Naive thymus-derived CD8-positive, alpha-beta T cell (primary cell): ENCODE data around the gene SP6. TPM values are rescaled to one million over a fixed set of nuclear protein-coding genes. Genes with fewer than 3 reads are reported as not detected.
A peak's percentile ranks its signal among the peaks of the same experiment; 100 is the strongest.

ENCODE experiments used
- ATAC-seq, 2 donors: fragments of 150-1000 bp; cut with Tn5 transposase in 1 of 2; sonication (Bioruptor Pico), chemical (Tn5 transposase) in 1 of 2; 1 replicate in 1 of 2; 2 replicates in 1 of 2; pipeline ENCODE4 v1.10.0; 2021; ENCODE audit warnings: mild to moderate bottlenecking in 2 of 2, moderate library complexity in 2 of 2
- POLR2A ChIA-PET: fragments of 350-600 bp; sonication (Branson Sonifier 250); formaldehyde crosslinking; loops from one replicate; lab custom pipeline; 2021; ENCODE audit warnings: antibody characterized with exemption; lab: Charles Lee
- DNase-seq, 10 donors: peaks; one replicate each; pipeline versions ENCODE4 v3.0.0 to v3.0.0-alpha.2; 2020 to 2022
- H3K27ac Mint-ChIP-seq, 10 donors: one replicate each; pipeline ENCODE4 v1.8.0; 2020 to 2022; ENCODE audit warnings: mild to moderate bottlenecking in 10 of 10, mixed read lengths in 10 of 10, moderate library complexity in 4 of 10, inconsistent platforms in 1 of 10
- H3K27me3 Mint-ChIP-seq, 5 donors: one replicate each; pipeline ENCODE4 v1.8.0; 2021 to 2022; ENCODE audit warnings: mixed read lengths in 5 of 5
- H3K36me3 Mint-ChIP-seq, 3 donors: one replicate each; pipeline ENCODE4 v1.8.0; 2020 to 2022; ENCODE audit warnings: mixed read lengths in 3 of 3, mild to moderate bottlenecking in 2 of 3, inconsistent platforms in 1 of 3
- H3K4me1 Mint-ChIP-seq, 4 donors: one replicate each; pipeline ENCODE4 v1.8.0; 2021 to 2022; ENCODE audit warnings: mixed read lengths in 4 of 4
- H3K4me3 Mint-ChIP-seq, 10 donors: one replicate each; pipeline ENCODE4 v1.8.0; 2020 to 2022; ENCODE audit warnings: mild to moderate bottlenecking in 10 of 10, mixed read lengths in 10 of 10, moderate library complexity in 6 of 10, inconsistent platforms in 1 of 10
- H3K9me3 Mint-ChIP-seq, 9 donors: one replicate each; pipeline ENCODE4 v1.8.0; 2020 to 2022; ENCODE audit warnings: mixed read lengths in 9 of 9, mild to moderate bottlenecking in 3 of 9, inconsistent platforms in 1 of 9, moderate library complexity in 1 of 9
- polyA plus RNA-seq, 3 donors: library from polyadenylated mRNA; unstranded; fragments of 300-500 nt; fragmentation: Illumina TruSeq; gene quantifications; one replicate each; pipeline ENCODE4 v1.2.3, GENCODE V29; 2021
- total RNA-seq, 8 experiments: library from RNA in 2 of 8; stranded (reverse) in 2 of 8; gene quantifications; one replicate each; pipeline ENCODE4 v1.2.3 and lab custom pipeline; 2021 to 2026

SP6 gene
- total and polyA plus RNA-seq, 5 experiments from 2014 or later = 0.13 to 0.33 (median 0.16) TPM; not detected in 2

- Mint-ChIP-seq H3K27ac (no peak overlapping the region), H3K36me3 (no peaks in the 10 kb centered on the region), H3K9me3 (no peaks in the 10 kb centered on the region), H3K4me1 (peaks cover 16 to 41% (median 24%) of the 10 kb centered on the region in 4 donors), H3K27me3 (peaks cover 34 to 87% (median 62%) of the 10 kb centered on the region in 5 donors), H3K4me3 (no peak overlapping the region)
- POLR2A ChIA-PET = interaction anchor here (0.9 to 15.9 kb wide), 3 partner anchors 9 to 44 kb away, joined by 3 to 203 read pairs (median 5); partner anchors contain the start of genes LRRC46, MRPL10 and SP2
- no peak for ATAC-seq
- DNase-seq = peak in 1 of 10 donors; percentile 27
Measured at GRCh38 chr17:47848198-47848513, 2.8 kb downstream of the SP6 start.

DNA sequence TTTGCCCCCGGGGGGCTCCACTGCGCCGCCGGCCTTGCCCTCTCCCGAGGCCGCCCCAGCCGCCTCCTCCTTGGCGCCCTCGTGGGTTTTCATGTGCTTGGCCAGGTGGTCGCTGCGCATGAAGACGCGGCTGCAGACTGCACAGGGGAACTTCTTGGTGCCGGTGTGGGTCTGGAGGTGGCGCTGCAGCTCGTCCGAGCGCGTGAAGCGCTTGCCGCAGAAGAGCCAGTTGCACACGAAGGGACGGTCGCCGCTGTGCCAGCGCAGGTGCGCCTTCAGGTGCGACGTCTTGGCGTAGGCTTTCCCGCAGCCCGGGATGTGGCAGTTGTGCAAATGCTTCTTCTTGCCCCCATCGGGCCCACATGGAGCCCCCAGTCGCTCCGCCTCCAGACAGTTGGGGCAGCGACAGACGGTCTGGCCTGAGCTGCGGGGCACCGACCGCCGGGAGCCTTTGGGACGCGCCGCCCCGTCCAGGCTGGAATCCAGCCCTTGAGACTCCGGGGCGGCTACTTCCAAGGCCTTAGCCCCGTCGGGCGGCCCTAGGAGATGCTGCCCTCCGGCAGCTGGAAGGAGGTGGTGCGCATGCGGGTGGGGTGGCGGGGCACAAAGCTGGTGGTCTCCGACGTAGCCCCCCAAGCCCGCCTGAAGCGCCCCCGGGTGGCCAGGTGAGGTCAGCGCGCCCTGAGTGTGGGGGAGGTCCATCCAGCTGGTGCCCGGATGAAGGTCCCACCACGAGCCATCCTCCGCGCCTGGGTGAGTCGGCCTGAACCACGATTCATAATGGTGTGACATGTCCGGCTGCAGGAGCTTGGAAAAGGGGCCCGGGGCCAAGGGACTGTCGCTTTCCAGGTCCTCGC lies 3.4 kb downstream of the SP6 start:
- Mint-ChIP-seq H3K27me3 (peaks cover 30 to 81% (median 58%) of the 10 kb centered on the region in 5 donors), H3K4me1 (peaks cover 17 to 39% (median 27%) of the 10 kb centered on the region in 4 donors), H3K36me3 (no peaks in the 10 kb centered on the region), H3K4me3 (peak overlapping the region in 4 of 10 donors; percentile 26 to 51 (median 41)), H3K9me3 (no peaks in the 10 kb centered on the region), H3K27ac (peak overlapping the region in 1 of 10 donors; percentile 40)
- peak; percentile 27 to 48 for ATAC-seq
- POLR2A ChIA-PET = interaction anchor here (1.7 to 15.9 kb wide), 2 partner anchors 16 to 45 kb away, joined by 5 to 203 read pairs; partner anchors contain the start of genes LRRC46, MRPL10 and SP2
- peak in 5 of 10 donors; percentile 15 to 39 (median 32) for DNase-seq

- ATAC-seq = no peak
- peaks cover 22 to 74% (median 50%) of the 10 kb centered on the region in 5 donors for H3K27me3 Mint-ChIP-seq
- no peak overlapping the region for H3K27ac Mint-ChIP-seq
- POLR2A ChIA-PET = interaction anchor here (1.3 to 15.9 kb wide), 2 partner anchors 16 to 46 kb away, joined by 4 to 203 read pairs; partner anchors contain the start of genes MRPL10 and SP2
- no peaks in the 10 kb centered on the region for H3K9me3 Mint-ChIP-seq
- H3K4me3 Mint-ChIP-seq = peak overlapping the region in 3 of 10 donors; percentile 26 to 39 (median 36)
- H3K4me1 Mint-ChIP-seq = peaks cover 11 to 38% (median 25%) of the 10 kb centered on the region in 4 donors
- no peak for DNase-seq
- no peaks in the 10 kb centered on the region for H3K36me3 Mint-ChIP-seq
Measured at GRCh38 chr17:47846716-47847340, 4.1 kb downstream of the SP6 start.

DNA sequence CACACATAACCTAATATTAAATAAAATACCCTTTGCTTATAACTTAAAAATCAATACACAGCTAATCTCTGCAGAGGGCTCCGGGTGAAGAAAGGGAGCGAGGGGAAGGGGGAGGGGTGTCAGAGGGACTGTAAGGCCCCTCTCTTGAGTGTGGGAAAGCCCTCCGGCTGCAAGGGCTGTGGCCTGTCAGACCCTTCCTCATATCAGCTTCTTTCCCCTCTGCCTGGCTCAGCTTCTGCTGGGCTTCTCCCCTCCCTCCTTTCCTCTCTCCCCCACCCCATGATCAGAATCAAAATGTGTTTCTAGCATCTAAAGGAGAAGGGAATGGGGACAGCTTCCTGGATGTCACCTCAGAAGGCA lies 5.3 kb downstream of the SP6 start:
- no peak for DNase-seq
- no peak for ATAC-seq
- Mint-ChIP-seq H3K36me3 (no peaks in the 10 kb centered on the region), H3K9me3 (no peaks in the 10 kb centered on the region), H3K4me1 (peaks cover 13 to 42% (median 32%) of the 10 kb centered on the region in 4 donors), H3K27ac (no peak overlapping the region), H3K4me3 (peak overlapping the region in 1 of 10 donors; percentile 22), H3K27me3 (peaks cover 21 to 65% (median 47%) of the 10 kb centered on the region in 5 donors)
- POLR2A ChIA-PET = interaction anchor here (1.3 to 15.9 kb wide), 2 partner anchors 15 to 47 kb away, joined by 4 to 203 read pairs; partner anchors contain the start of genes MRPL10 and SP2

GRCh38 chr17:47844814-47845715 lies 5.9 kb downstream of the SP6 start:
- no peak for DNase-seq
- Mint-ChIP-seq H3K36me3 (no peaks in the 10 kb centered on the region), H3K27me3 (peaks cover 19 to 59% (median 42%) of the 10 kb centered on the region in 5 donors), H3K27ac (no peak overlapping the region), H3K9me3 (no peaks in the 10 kb centered on the region), H3K4me1 (peaks cover 14 to 36% (median 32%) of the 10 kb centered on the region in 4 donors), H3K4me3 (no peak overlapping the region)
- POLR2A ChIA-PET = interaction anchor here (1.3 to 15.9 kb wide), 2 partner anchors 14 to 48 kb away, joined by 4 to 203 read pairs; partner anchors contain the start of genes MRPL10 and SP2
- ATAC-seq = no peak

GRCh38 chr17:47844227-47844626 lies 6.7 kb downstream of the SP6 start:
- Mint-ChIP-seq H3K4me3 (no peak overlapping the region), H3K27me3 (peaks cover 15 to 50% (median 36%) of the 10 kb centered on the region in 5 donors), H3K9me3 (no peaks in the 10 kb centered on the region), H3K36me3 (no peaks in the 10 kb centered on the region), H3K4me1 (peaks cover 16 to 41% (median 32%) of the 10 kb centered on the region in 4 donors), H3K27ac (no peak overlapping the region)
- no peak for DNase-seq
- POLR2A ChIA-PET = interaction anchor here (15.9 kb wide), 1 partner anchor 48 kb away, joined by 203 read pairs; the partner anchor contains the start of gene SP2
- no peak for ATAC-seq

DNA sequence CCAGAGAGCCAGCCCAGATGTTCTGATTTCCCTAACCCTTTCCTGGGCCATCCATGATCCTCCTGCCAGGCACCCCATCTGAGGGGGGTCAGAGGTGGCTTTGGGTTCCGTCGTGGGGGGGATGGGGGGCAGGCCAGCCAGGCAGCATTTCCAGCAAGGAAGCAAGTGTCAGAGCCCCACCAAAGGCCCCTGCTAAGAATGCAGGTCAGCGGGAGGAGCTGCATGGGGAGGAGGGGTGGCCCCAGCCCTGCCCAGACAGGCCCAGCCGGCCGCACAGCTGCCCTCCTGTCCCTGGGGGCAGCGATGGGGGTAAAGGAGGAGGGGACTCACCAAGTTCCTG lies 7.6 kb downstream of the SP6 start:
- ATAC-seq = no peak
- H3K9me3 Mint-ChIP-seq = no peaks in the 10 kb centered on the region
- H3K27ac Mint-ChIP-seq = peak overlapping the region in 1 of 10 donors; percentile 25
- peaks cover 0 to 2% (median 0%) of the 10 kb centered on the region in 3 donors for H3K36me3 Mint-ChIP-seq
- no peak for DNase-seq
- peak overlapping the region in 2 of 10 donors; percentile 43 to 75 for H3K4me3 Mint-ChIP-seq
- H3K4me1 Mint-ChIP-seq = peaks cover 14 to 43% (median 30%) of the 10 kb centered on the region in 4 donors
- peaks cover 7 to 42% (median 28%) of the 10 kb centered on the region in 5 donors for H3K27me3 Mint-ChIP-seq
- POLR2A ChIA-PET = interaction anchor here (0.7 to 15.9 kb wide), 3 partner anchors 12 to 206 kb away, joined by 3 to 203 read pairs (median 5); partner anchors contain the start of genes LRRC46, MRPL10 and SP2

- Mint-ChIP-seq H3K9me3 (no peaks in the 10 kb centered on the region), H3K4me3 (peak overlapping the region; percentile 84 to 99 (median 94)), H3K36me3 (peaks cover 0 to 6% (median 0%) of the 10 kb centered on the region in 3 donors), H3K27ac (peak overlapping the region; percentile 67 to 95 (median 82)), H3K4me1 (peaks cover 15 to 37% (median 25%) of the 10 kb centered on the region in 4 donors), H3K27me3 (peaks cover 7 to 29% (median 21%) of the 10 kb centered on the region in 5 donors)
- no peak for ATAC-seq
- no peak for DNase-seq
- POLR2A ChIA-PET = interaction anchor here (0.8 to 15.9 kb wide), 5 partner anchors 10 to 177 kb away, joined by 3 to 203 read pairs (median 10); partner anchors contain the start of genes LRRC46, MRPL10, OSBPL7 and SP2
Measured at GRCh38 chr17:47841488-47842291, 9.3 kb downstream of the SP6 start.

DNA sequence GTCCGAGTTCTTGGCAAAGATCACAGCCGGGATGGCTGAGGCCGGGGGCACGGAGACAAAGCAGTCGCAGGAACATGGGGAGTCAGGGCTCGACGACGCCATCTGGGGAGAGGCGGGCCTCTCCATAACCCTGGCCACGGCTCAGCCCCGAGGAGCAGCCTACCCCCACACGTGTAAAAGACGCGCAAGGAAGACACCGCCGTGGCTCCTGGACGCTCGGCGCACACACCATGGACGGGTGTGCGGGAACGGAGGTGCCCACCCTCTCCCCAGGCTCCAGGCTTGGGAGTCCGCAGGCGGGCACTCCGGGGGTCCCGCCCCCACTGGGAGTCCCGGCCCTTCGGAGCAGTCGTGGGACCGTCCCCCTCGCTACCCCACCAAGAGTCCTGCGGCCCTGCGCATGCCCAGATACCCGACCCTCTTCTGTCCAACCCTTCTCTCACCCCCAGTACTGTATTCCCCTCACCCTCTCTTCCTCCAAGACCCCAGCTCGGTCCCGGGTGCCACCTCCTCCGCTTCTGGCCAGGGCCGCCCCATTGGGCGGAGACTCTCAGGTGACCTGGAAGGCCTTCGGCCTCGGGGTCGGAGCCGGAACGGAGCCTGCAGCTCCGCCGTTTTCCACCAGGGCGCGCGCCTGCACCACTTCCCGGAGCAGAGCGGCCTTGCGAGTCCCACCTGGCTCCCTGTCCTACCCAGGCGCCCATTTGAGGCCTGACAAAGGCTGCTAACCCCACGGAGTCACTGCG lies 10.0 kb downstream of the SP6 start, which contains the start of gene SCRN2:
TSS of gene SCRN2 (minus strand) at position 532 of the 746 bp plus-strand sequence. CDS start at position 102, 430 bp downstream.
- H3K36me3 Mint-ChIP-seq = peaks cover 0 to 6% (median 0%) of the 10 kb centered on the region in 3 donors
- H3K27me3 Mint-ChIP-seq = peaks cover 2 to 21% (median 14%) of the 10 kb centered on the region in 5 donors
- DNase-seq = peak; percentile 71 to 94 (median 82)
- H3K4me1 Mint-ChIP-seq = peaks cover 15 to 39% (median 23%) of the 10 kb centered on the region in 4 donors
- ATAC-seq = peak; percentile 85 to 91
- POLR2A ChIA-PET = interaction anchor here (0.7 to 15.9 kb wide), 6 partner anchors 10 to 178 kb away, joined by 3 to 203 read pairs (median 6); partner anchors contain the start of genes LRRC46, MRPL10, OSBPL7 and PNPO
- peak within 1 kb of the TSS; percentile 67 to 95 (median 82) for H3K27ac Mint-ChIP-seq
- H3K9me3 Mint-ChIP-seq = no peaks in the 10 kb centered on the region
- peak within 1 kb of the TSS; percentile 84 to 99 (median 94) for H3K4me3 Mint-ChIP-seq
